D721Med (cell line): ENCODE data around the gene ATP8B4.

Experiments
- DNase-seq: peaks from one replicate; pipeline ENCODE4 v3.0.0; 2011; ENCODE audit warnings: low spot score; ENCODE audit not compliant: insufficient read length
- FAIRE-seq: peaks from 2 replicates; lab custom pipeline; 2011; peaks lifted over from hg19 to GRCh38; lab: Jason Lieb, UNC
- CTCF ChIP-seq: IDR thresholded peaks from 2 replicates; pipeline ENCODE4 v1.5.1; 2012; ENCODE audit warnings: mild to moderate bottlenecking, control low read depth; ENCODE audit not compliant: insufficient read depth; ENCODE audit errors: missing control alignments

ATP8B4 gene

GRCh38 chr15:49888734-49889133 is 230.3 kb downstream of the ATP8B4 start:
- FAIRE-seq, result no peak
- no peak for TF ChIP-seq CTCF
- no peak for DNase-seq

- no peak for TF ChIP-seq CTCF
- DNase-seq (no peak), FAIRE-seq (no peak)
These were observed 230.7 kb downstream of the ATP8B4 start for GRCh38 chr15:49888323-49888693.

- FAIRE-seq (no peak), DNase-seq (no peak)
- no peak for TF ChIP-seq CTCF
These were observed 231.2 kb downstream of the ATP8B4 start for GRCh38 chr15:49887659-49888322.

- FAIRE-seq (no peak), DNase-seq (no peak)
- TF ChIP-seq CTCF, result no peak
These were observed 235.9 kb downstream of the ATP8B4 start for GRCh38 chr15:49883121-49883520.

- FAIRE-seq, result no peak
- no peak for TF ChIP-seq CTCF
These were observed 237.2 kb downstream of the ATP8B4 start for GRCh38 chr15:49881866-49882265.

GRCh38 chr15:49881433-49881832 is 237.6 kb downstream of the ATP8B4 start:
- TF ChIP-seq CTCF, result no peak
- no peak for DNase-seq
- FAIRE-seq, result no peak

More at GRCh38 chr15:49881866-49882265, 237.2 kb downstream of the ATP8B4 start:
- DNase-seq, result no peak

- FAIRE-seq (no peak), DNase-seq (no peak)
- TF ChIP-seq CTCF, result no peak
These were observed 241.0 kb downstream of the ATP8B4 start for GRCh38 chr15:49877873-49878521.
